IPS DF 4.7 (cell line): ENCODE results near the gene PPP2CA.
"Not testable (repeated sequence)": the region's sequence is repeated elsewhere in the genome, so short reads cannot be mapped to it uniquely, and the experiment has no call there.

Experiments used
- DNase-seq: peaks from one replicate; pipeline ENCODE4 v3.0.0-alpha.2; 2013; ENCODE audit warnings: low spot score; ENCODE audit errors: extremely low read depth

Gene PPP2CA

DNA sequence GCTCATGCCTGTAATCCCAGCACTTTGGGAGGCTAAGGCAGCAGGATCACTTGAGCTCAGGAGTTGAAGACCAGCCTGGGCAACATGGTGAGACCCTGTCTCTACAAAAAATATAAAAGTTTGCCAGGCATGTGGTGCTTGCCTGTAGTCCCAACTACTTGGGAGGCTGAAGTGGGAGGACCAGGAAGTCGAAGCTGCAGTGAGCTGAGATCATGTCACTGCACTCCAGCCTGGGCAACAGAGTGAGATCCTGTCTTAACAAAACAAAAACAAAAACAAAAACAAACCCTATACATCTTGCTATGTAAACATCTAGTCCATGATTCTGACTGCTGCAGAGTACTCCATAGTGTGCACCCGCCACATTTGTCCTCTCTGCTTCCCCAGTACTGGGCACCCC lies 19.8 kb upstream of the PPP2CA start:
- no peak for DNase-seq

DNA sequence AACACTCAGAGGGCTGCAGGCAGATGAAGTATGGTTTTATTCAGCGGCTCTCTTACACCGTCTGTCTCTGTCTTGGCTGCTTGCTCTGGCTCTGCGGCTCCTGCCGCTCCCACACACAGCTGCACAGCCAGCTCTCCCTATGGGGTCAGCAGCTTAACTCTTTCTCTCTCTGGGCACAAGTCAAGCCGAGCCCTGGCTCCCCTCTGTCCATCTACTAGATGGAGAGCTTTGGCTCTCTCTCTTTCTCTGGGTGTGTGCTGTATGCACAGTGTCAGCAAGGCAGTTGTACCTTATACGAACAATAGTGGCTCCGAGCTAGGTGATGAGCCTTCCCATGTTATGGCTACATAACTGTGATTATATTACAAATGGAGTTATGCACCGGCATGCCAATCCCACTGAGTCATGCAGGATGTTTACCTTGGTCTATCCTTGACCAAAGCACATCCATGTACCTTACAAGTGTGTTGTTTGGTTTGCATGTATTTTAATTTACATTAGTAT lies 19.3 kb upstream of the PPP2CA start:
- DNase-seq: no peak

DNA sequence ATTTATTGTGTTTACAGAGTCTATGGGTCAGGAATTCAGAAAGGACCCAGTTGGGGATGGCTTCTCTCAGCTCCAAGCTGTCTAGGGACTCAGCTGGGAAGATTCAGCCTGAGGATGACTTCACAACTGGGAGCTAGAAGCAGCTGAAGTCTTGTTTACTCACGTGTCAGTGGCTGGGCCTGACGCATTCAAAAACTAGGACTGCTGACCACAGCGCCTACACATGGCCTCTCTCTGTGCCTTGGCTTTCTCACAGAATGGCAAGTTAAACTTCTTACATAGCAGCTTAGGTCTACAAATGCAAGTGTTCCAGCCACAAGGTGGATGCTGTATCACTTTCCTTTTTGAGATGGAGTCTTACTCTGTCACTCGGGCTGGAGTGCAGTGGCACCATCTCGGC lies 16.3 kb upstream of the PPP2CA start:
- DNase-seq: no peak

DNA sequence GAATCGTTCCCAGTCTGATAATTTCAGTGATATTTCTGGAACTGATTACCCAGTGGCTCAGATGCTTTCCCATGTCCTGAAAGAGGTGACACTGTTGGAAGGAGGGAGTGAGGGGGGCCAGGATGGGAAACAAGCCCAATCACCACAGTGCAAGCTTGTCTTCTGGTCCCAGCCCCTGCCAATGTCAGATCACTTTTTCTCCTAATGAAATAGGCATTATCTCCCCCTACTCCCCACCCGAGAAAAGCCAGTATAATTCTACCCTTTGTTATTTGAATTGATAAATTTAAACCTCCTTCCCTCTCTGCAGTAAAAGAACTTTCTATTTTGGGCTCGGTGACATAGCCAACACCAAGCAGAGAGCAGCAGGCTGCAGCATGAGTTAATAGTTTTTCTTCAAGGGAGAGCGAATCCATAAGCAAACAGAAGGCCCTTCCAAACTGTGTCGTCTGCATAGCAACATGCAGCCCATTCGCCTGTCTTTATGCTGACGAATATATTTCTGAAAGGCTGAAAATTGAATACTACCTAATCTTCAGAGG lies 14.6 kb upstream of the PPP2CA start:
- no peak for DNase-seq

DNA sequence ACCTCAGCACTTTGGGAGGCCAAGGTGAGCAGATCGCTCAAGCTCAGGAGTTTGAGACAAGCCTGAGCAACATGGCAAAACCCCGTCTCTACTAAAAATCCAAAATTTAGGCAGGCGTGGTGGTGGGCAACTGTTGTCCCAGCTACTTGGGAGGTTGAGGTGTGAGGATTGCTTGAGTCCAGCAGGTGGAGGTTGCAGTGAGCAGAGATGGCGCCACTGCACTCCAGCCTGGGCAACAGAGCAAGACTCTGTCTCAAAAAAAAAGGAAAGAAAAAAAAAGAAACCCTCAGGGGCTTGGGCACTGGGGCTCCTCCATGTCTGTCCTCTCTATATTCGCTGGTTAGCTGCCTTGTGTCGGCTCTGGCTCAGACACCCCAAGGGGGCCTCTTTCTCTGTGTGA lies 10.9 kb upstream of the PPP2CA start:
- no peak for DNase-seq

DNA sequence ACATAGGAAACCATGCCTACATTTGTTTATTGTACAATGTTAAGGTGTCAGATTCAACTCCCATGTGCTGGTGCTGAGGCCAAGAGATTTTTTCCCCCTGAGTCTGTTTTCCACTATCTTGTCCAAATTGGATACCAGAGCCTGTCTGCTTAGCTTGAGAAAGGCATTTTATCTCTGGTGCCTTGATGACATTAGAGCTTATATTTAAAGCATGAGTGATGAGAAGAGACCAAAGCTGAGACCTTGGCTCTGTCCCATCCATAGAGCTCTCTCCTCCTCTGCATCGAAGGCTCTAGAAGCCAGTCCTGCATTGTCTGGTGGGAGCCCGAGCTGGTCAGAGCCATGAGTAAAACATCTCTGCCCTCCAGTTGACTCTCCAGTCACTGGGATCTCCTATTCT lies 10.4 kb upstream of the PPP2CA start:
- no peak for DNase-seq

DNA sequence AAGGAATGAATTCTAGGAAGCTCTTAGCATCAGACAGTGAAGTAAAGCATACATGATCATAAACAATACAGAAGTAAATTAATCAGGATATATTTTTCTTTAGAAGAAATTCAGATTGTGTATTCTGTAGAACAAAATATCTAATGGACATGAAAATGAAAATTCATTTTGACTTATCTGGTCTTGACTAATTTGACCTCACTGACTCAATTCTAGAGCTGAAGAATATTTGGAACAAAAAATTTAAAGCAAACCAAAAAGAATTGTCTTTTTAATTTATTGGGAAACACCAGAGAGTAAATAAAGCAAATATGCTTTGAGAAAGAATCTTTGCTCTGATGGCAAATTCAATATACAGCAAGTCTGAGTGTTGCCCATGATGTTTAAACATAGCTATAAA lies 2.8 kb upstream of the PPP2CA start:
- DNase-seq: no peak

DNA sequence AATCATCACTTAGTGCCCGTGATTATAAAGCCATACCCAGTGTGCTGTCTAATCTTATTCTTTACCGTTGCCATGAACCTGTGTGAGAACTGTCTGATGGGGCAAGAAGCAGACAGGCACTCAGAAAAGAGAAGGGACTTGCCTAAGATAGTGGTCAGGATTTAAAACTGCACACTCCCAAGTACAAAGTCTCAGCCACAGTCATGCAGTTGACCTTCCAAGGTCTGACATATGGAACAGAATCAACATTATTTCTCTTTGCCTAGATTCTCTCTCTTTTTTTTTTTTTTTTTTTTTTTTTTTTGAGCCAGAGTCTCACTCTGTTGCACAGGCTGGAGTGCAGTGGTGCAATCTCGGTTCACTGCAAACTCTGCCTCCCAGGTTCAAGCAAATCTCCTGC lies 1.9 kb upstream of the PPP2CA start:
- DNase-seq: no peak

DNA sequence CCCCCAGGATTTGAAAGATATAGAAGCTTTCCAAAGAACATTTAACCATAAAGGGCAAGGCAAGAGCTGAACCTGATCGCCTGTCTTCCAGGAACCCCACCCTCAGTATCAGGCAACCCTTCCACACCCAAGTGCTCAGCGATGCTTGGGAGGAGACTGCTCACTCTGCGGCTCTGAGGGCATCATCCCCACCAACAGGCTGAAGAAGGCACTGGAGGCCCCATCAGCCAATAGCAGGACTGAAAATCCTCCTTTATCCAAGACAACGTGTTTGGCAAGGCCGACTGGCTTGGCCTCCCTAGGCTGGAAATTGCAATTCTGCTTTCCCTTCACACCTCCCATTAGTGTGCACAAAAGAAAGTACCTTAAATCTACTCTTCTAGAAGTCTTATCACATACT lies 1.4 kb upstream of the PPP2CA start:
- no peak for DNase-seq

DNA sequence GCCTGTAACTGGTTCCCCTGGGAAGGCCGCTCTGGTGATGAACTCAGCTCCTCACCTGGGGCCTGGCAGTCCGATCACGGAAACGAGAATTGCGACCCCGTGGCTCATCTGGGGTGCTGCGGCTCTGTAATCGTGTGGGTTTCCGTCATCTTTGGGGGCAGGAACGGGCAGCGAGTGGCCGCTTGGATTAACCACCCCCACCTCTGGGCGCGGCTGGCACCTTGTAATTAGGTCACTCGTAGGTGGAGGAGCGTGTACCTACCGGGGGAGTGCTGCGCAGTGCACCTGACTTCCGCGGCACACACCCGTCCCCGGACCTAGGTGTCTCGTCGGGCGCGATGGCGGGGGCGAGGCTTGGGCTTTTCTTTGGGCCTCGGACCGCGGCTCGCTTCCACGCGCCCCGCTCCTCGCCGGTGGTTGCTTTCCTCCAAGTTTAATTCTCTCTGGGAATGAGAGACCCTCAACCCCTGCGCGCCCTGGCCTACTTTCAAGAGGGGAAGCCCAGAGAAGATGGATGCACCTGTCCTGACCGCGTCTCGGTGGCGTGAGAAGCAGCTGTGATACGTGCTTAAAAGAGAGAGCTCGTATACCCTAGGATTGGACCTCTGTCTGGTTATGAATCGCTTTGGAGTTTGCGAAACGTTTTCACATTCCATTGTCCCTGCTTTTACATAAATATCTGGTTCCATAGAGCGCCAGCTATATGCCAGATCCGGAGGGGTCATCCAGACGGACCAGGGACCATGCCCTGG lies 744 bp upstream of the PPP2CA start:
- no peak for DNase-seq

DNA sequence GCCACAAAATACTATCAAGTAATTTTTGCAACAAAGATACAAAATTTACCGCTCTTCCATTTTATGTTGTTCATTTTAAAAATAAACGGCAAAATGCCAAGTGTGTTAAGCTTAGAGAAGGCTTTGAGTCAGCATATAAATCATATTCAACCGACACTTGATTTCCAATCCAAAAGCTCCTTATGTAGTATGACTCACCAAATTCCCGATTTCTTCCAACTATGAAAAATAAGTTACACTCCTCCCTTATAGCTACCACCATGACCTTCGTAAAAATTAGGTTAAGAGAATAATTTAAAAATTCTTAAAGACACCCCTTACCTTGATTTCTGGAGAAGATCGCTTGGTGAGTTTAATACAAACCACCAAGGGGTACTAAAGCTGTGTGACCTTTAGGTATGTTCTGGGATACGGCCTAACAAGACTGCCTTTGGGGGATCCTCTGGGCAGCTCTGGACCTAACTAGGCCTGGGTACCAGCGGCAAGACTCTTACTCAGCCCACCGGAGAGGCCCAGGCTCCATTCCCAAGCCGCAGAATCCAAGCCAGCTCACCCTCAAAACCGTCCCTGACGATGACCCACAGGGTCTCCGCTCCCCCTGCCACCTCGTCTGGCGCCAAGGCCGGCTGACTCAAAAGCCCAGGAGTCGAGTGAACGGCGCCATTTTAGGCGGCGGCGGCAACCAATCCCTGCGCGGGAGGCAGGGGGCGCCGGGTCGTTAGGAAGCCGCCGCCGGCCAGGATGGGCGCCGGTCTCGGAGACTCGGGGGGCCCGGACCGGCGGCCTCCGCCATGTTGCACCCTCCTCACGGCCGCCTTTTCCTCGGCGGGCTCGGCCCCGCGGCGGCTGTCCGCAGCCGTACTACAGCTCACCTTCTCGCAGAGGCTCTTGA lies 739 bp downstream of the PPP2CA start:
- no peak for DNase-seq

DNA sequence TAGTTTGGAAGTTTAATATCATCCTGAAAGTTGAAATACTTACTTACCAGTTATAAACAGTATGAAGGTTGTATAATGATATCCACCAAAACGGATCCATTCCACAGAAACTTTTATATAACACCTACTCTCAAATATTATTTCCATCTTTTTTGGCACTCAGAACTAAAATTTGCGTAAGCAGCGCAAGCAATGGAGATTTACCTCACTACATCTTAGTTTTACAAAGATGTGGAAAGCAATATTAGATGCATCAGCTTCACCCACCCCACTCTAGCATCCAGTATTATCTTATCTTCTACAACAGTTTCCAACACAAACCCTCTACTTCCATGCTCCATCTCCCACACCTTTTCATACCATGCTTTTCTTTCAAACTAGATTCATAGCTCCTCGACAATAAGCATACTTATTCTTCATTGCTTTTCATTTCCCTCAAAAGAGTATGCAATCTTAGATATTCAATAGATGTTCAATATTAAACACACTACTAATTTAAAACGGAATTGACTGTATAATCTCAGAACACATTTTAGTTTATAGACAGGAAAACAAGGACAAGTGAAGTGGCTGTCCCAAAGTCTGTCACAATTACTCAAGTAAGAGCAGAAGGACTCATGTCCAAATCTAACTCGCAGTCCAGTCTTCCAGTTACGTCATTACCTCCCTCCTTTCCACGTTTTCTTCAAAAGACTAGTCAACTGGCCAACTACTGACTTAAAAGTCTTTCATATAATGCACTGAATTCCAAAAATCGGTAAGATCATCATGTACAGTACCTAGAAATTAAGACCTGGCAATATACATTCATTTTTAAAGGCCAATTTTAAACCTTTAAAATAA lies 2.2 kb downstream of the PPP2CA start:
- DNase-seq: no peak

DNA sequence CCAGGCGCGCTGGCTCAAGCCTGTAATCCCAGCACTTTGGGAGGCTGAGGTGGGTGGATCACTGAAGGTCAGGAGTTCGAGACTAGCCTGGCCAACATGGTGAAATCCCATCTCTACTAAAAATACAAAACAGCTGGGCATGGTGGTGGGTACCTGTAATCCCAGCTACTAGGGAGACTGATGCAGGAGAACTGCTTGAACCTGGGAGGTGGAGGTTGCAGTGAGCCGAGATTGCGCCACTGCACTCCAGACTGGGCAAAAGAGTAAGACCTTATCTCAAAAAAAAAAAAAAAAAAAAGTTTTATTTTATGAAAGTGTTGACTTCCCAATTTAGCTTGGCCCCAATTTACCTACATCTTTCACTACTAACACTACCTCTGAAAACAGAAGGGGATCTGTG lies 4.2 kb downstream of the PPP2CA start:
- not testable (repeated sequence) for DNase-seq

DNA sequence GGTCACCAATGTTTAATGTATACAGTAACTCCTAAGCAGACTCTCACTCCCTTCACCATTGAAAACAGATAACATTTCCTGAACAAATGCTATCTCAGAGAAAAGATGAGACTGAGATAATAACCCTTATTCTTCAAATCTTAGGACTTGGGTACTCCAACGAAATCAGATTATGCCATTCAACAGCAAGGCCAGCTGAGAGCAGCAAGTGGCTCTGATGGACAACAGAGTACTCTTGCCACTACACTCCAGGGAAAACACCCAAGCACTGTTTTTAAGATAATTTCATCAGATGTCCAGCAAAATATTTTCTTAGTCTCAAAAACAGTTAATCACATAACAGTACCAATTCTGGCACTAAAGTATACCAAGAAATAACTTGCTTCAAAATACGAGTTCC lies 10.1 kb downstream of the PPP2CA start:
- no peak for DNase-seq

DNA sequence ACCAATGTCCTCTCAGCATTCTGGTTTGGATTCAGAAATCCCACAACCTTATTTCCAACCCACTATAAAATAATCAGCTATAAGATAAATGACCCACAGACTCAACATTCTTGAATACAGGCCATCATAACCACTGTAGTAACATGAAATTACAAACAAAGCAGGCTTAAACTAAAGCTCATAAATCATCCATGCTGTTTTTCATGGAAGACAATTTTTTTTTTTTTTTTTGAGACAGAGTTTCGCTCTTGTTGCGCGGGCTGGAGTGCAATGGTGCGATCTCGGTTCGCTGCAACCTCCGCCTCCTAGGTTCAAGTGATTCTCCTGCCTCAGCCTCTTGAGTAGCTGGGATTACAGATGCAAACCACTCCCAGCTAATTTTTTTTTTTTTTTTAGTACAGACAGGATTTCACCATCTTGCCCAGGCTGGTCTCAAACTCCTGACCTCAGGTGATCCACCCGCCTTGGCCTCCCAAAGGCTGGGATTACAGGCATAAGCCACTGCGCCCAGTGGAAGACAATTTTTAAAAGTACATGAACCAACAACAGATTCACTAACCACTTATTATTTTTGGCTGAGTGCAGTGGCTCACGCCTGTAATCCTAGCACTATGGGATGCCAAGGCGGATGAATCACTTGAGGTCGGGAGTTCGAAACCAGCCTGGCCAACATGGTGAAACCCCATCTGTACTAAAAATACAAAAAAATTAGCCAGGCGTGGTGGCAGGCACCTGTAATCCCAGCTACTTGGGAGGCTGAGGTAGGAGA lies 14.4 kb downstream of the PPP2CA start:
- not testable (repeated sequence) for DNase-seq

DNA sequence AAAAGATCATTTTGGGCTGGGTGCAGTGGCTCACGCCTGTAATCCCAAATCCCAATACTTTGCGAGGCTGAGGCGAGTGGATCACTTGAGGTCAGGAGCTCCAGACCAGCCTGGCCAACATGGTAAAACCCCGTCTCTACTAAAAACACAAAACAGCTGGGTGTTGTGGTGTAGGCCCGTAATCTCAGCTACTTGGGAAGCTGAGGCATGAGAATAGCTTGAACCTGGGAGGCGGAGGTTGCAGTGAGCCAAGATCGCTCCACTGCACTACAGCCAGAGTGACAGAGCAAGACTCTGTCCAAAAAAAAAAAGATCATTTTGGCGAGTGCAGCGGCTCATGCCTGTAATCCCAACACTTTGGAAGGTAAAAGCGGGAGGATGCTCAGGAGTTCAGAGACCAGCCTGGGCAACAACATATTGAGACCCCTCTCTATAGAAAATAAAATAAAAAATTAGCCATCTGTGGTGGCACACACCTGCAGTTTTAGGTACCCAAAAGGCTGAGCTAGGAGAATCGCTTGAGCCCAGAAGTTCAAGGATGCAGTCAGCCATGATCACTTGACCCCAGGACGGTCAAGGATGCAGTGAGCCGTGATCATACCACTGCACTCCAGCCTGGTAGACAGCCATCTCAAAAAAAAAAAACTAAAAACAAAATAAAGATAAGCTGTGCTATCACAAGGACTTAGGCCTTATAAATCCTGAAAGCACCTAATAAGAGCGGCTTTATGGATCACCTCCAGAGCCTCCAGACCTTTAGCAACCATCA lies 16.2 kb downstream of the PPP2CA start:
- DNase-seq: no peak

DNA sequence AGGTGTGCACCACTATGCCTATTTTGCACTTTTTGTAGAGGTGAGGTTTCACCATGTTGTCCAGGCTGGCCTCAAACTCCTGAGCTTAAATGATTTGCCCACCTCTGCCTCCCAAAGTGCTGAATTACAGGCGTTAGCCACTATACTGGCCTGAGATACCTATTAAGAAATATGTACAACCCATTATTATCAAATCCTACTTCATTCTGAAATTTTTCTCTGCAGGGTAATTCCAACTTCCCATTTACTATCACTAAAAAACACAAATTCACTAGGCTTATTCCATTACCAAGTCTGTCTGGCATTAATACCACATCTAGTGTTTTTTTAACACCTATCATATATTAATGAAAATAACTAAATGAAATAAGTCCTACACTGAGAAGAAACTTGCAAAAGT lies 18.2 kb downstream of the PPP2CA start:
- no peak for DNase-seq

DNA sequence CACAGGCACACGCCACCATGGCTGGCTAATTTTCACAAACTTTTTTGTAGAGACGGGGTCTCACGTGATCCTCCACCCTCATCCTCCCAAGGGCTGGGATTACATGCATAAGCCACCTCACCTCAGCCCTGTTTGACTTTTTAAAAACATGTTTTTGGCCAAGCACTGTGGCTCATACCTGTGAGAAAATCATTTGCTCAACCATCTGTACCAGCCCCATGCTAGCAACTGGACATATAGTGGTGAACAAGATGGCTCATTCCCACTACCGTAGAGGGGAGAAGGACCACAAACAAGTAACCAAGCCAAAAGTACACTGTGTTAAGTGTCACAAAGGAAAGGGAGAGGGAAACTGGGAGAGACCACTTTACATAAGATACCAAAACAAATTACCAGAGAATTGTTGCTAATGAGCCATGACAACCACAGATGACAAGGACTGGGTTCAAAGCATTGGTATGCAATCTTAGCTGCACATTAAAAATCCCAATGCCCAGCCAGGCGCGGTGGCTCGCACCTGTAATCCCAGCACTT lies 19.2 kb downstream of the PPP2CA start:
- DNase-seq: no peak

DNA sequence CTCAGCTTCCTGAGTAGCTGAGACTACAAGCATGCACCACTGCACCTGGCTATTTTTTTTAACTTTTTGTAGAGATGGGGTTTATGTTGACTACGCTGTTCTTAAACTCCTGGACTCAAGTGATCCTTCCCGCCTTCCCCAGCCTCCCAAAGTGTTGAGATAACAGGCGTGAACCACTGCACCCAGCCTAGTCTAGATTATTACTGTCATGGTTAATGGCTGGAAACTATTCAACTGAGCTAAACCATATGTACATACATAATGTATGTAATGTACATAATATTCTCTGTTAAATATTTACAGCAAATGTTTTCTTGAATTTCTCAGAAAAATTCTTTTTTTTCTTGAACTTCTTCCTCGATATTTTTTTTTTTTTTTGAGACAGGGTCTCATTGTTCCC lies 21.3 kb downstream of the PPP2CA start:
- no peak for DNase-seq

DNA sequence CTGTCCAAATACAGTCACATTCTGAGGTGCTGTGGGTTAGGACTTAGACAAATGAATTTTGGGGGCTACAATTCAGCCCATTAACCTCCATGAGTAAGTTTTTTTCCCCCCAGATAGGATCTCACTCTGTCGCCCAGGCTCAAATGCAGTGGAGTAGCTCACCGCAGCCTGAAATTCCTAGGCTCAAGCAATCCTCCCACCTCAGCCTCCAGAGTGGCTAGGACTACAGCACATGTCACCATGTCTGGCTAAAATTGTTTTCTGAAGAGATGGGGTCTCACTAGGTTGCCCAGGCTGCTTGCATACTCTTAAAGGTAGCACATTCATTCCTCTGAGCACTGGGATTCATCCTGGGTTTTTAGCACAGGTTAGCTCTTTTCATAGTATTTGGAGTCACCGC lies 22.2 kb downstream of the PPP2CA start:
- DNase-seq: no peak
